ENCODE data around the gene NSG1. TPM values are rescaled to one million over a fixed set of nuclear protein-coding genes. Genes with fewer than 3 reads are reported as not detected.

Gene NSG1
- total RNA-seq, 1 experiment from 2014 or later = not detected

GRCh38 chr4:4423706-4424498 is 37.0 kb downstream of the NSG1 start:
- no peak overlapping the region for H3K4me3 ChIP-seq (ENCODE audit: low read depth in 2 of 2, low read length in 2 of 2)
- CTCF ChIA-PET = no interaction called here
- BruUV-seq (replicated peaks) = no TSS peak
- no peak overlapping the region for H3K27ac ChIP-seq (ENCODE audit: low read length)
- ATAC-seq (no peak), DNase-seq (ENCODE audit: low read depth, low spot score) (no peak)
- POLR2A ChIA-PET = no interaction called here
- H3K36me3 ChIP-seq (ENCODE audit: control insufficient read depth, insufficient read depth, low read length) = no peaks in the 10 kb centered on the region; the same call in 1 of the 2 replicates
- H3K4me1 ChIP-seq (ENCODE audit: control insufficient read depth, insufficient read depth, low read length) = no peaks in the 10 kb centered on the region
- TF ChIP-seq POLR2AphosphoS5 (IDR thresholded peaks at IDR 0.05; ENCODE audit: low read depth, low read length) = no peak
- TF ChIP-seq, protein P1, sequence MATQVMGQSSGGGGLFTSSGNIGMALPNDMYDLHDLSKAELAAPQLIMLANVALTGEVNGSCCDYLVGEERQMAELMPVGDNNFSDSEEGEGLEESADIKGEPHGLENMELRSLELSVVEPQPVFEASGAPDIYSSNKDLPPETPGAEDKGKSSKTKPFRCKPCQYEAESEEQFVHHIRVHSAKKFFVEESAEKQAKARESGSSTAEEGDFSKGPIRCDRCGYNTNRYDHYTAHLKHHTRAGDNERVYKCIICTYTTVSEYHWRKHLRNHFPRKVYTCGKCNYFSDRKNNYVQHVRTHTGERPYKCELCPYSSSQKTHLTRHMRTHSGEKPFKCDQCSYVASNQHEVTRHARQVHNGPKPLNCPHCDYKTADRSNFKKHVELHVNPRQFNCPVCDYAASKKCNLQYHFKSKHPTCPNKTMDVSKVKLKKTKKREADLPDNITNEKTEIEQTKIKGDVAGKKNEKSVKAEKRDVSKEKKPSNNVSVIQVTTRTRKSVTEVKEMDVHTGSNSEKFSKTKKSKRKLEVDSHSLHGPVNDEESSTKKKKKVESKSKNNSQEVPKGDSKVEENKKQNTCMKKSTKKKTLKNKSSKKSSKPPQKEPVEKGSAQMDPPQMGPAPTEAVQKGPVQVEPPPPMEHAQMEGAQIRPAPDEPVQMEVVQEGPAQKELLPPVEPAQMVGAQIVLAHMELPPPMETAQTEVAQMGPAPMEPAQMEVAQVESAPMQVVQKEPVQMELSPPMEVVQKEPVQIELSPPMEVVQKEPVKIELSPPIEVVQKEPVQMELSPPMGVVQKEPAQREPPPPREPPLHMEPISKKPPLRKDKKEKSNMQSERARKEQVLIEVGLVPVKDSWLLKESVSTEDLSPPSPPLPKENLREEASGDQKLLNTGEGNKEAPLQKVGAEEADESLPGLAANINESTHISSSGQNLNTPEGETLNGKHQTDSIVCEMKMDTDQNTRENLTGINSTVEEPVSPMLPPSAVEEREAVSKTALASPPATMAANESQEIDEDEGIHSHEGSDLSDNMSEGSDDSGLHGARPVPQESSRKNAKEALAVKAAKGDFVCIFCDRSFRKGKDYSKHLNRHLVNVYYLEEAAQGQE (IDR thresholded peaks at IDR 0.05; ENCODE audit: insufficient read depth in 1 of 2, low read depth in 2 of 2, low read length in 1 of 2) = no peak
- TF ChIP-seq TCF7L2 (IDR thresholded peaks at IDR 0.05; ENCODE audit: low read depth, low read length) = no peak
- TF ChIP-seq, protein P2, sequence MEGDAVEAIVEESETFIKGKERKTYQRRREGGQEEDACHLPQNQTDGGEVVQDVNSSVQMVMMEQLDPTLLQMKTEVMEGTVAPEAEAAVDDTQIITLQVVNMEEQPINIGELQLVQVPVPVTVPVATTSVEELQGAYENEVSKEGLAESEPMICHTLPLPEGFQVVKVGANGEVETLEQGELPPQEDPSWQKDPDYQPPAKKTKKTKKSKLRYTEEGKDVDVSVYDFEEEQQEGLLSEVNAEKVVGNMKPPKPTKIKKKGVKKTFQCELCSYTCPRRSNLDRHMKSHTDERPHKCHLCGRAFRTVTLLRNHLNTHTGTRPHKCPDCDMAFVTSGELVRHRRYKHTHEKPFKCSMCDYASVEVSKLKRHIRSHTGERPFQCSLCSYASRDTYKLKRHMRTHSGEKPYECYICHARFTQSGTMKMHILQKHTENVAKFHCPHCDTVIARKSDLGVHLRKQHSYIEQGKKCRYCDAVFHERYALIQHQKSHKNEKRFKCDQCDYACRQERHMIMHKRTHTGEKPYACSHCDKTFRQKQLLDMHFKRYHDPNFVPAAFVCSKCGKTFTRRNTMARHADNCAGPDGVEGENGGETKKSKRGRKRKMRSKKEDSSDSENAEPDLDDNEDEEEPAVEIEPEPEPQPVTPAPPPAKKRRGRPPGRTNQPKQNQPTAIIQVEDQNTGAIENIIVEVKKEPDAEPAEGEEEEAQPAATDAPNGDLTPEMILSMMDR (IDR thresholded peaks at IDR 0.05) = no peak
- TF ChIP-seq SIN3A (IDR thresholded peaks at IDR 0.05; ENCODE audit: borderline replicate concordance, insufficient read depth, low read depth, low read length) = no peak
- in situ Hi-C loops (cut with HindIII; ENCODE audit: low pct_unique_long_range_greater_than_20kb, low sequenced_read_pairs) (no loop called here), intact Hi-C loops (cut with micrococcal nuclease; ENCODE audit: unreplicated experiment) (no loop called here)
- H3K9me3 ChIP-seq (ENCODE audit: control insufficient read depth, insufficient read depth, low read depth, low read length) = no peaks in the 10 kb centered on the region
- no peaks in the 10 kb centered on the region for H3K27me3 ChIP-seq (ENCODE audit: control insufficient read depth, insufficient read depth, low read length)

- H3K27ac ChIP-seq (ENCODE audit: low read length) = no peak overlapping the region
- TF ChIP-seq POLR2AphosphoS5 (IDR thresholded peaks at IDR 0.05; ENCODE audit: low read depth, low read length) (no peak), TCF7L2 (IDR thresholded peaks at IDR 0.05; ENCODE audit: low read depth, low read length) (no peak), SIN3A (IDR thresholded peaks at IDR 0.05; ENCODE audit: borderline replicate concordance, insufficient read depth, low read depth, low read length) (no peak)
- TF ChIP-seq, protein P2 (IDR thresholded peaks at IDR 0.05) = no peak
- TF ChIP-seq, protein P1 (IDR thresholded peaks at IDR 0.05; ENCODE audit: insufficient read depth in 1 of 2, low read depth in 2 of 2, low read length in 1 of 2) = no peak
- in situ Hi-C loops (cut with HindIII; ENCODE audit: low pct_unique_long_range_greater_than_20kb, low sequenced_read_pairs) (no loop called here), intact Hi-C loops (cut with micrococcal nuclease; ENCODE audit: unreplicated experiment) (no loop called here)
- POLR2A ChIA-PET = no interaction called here
- H3K36me3 ChIP-seq (ENCODE audit: control insufficient read depth, insufficient read depth, low read length) = no peaks in the 10 kb centered on the region; the same call in 1 of the 2 replicates
- DNase-seq (ENCODE audit: low read depth, low spot score) = no peak
- no peak overlapping the region for H3K4me3 ChIP-seq (ENCODE audit: low read depth in 2 of 2, low read length in 2 of 2)
- no TSS peak for BruUV-seq (replicated peaks)
- CTCF ChIA-PET = no interaction called here
- H3K27me3 ChIP-seq (ENCODE audit: control insufficient read depth, insufficient read depth, low read length) = no peaks in the 10 kb centered on the region
- no peak for ATAC-seq
- H3K9me3 ChIP-seq (ENCODE audit: control insufficient read depth, insufficient read depth, low read depth, low read length) = no peaks in the 10 kb centered on the region
- H3K4me1 ChIP-seq (ENCODE audit: control insufficient read depth, insufficient read depth, low read length) = no peaks in the 10 kb centered on the region
Observed at GRCh38 chr4:4424499-4425115, 37.7 kb downstream of the NSG1 start.
